Astrocyte (in vitro differentiated cells and primary cell): ENCODE results near the gene AMFR.

Experiments used
- EZH2 ChIP-seq: IDR thresholded peaks from 2 replicates; pipeline ENCODE4 v1.6.1; 2012; ENCODE audit warnings: mild to moderate bottlenecking, low read length, inconsistent platforms; ENCODE audit not compliant: insufficient read depth
- TF ChIP-seq, protein P1 (sequence below): IDR thresholded peaks from 2 replicates; pipeline ENCODE4 v1.5.1; 2011; ENCODE audit warnings: low read depth, mild to moderate bottlenecking, inconsistent platforms, low read length, moderate library complexity; ENCODE audit not compliant: insufficient read depth

DNA sequence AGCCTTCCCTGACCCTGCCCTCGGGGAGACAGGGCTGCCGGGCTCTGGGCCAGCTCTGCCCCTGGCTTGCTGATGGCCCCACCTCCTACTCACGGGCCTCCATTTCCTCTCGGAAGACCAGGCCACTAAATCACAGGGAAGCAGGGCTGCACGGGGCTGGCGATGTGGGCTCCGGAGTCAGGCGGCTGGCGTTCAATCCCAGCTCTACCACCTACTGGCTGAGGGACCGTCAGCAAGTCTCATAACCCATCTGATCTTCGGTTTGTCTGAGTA is 113.4 kb downstream of the AMFR start:
- TF ChIP-seq EZH2, result no peak
- TF ChIP-seq, protein P1, sequence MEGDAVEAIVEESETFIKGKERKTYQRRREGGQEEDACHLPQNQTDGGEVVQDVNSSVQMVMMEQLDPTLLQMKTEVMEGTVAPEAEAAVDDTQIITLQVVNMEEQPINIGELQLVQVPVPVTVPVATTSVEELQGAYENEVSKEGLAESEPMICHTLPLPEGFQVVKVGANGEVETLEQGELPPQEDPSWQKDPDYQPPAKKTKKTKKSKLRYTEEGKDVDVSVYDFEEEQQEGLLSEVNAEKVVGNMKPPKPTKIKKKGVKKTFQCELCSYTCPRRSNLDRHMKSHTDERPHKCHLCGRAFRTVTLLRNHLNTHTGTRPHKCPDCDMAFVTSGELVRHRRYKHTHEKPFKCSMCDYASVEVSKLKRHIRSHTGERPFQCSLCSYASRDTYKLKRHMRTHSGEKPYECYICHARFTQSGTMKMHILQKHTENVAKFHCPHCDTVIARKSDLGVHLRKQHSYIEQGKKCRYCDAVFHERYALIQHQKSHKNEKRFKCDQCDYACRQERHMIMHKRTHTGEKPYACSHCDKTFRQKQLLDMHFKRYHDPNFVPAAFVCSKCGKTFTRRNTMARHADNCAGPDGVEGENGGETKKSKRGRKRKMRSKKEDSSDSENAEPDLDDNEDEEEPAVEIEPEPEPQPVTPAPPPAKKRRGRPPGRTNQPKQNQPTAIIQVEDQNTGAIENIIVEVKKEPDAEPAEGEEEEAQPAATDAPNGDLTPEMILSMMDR, result no peak
